ENCODE measurements around the gene PCDH7.

PCDH7 gene

GRCh38 chr4:30753316-30753715 is 33.1 kb downstream of the PCDH7 start:
- Histone ChIP-seq H3K27ac (ENCODE audit: low read depth, low read length, poor library complexity, severe bottlenecking) (no peak overlapping the region), H3K4me1 (ENCODE audit: insufficient read depth, low read length, severe bottlenecking) (no peaks in the 10 kb centered on the region)

GRCh38 chr4:30754021-30754420 is 33.9 kb downstream of the PCDH7 start:
- H3K79me2 ChIP-seq (ENCODE audit: insufficient read depth, low read length), result no peaks in the 10 kb centered on the region
- no peak overlapping the region for H3K9ac ChIP-seq (ENCODE audit: low read length)
- no peaks in the 10 kb centered on the region for H3K9me2 ChIP-seq (ENCODE audit: low read depth, low read length)
- no peaks in the 10 kb centered on the region for H3K4me1 ChIP-seq (ENCODE audit: insufficient read depth, low read length, severe bottlenecking)
- no peaks in the 10 kb centered on the region for H3K36me3 ChIP-seq (ENCODE audit: insufficient read depth, low read length)
- no peak overlapping the region for H3K4me2 ChIP-seq (ENCODE audit: low read length)
- no peaks in the 10 kb centered on the region for H3K27me3 ChIP-seq (ENCODE audit: insufficient read depth, low read length)
- H4K20me1 ChIP-seq (ENCODE audit: insufficient read depth, low read length), result no peaks in the 10 kb centered on the region
- no peaks in the 10 kb centered on the region for H3K9me3 ChIP-seq (ENCODE audit: low read length)
- no peak overlapping the region for H3K4me3 ChIP-seq (ENCODE audit: low read depth, low read length, poor library complexity, severe bottlenecking)
- H3K27ac ChIP-seq (ENCODE audit: low read depth, low read length, poor library complexity, severe bottlenecking), result no peak overlapping the region
- H3F3A ChIP-seq (ENCODE audit: insufficient read depth, low read length), result no peaks in the 10 kb centered on the region
- H2AFZ ChIP-seq (ENCODE audit: low read length), result no peak overlapping the region
- no peak for TF ChIP-seq CTCF (IDR thresholded peaks at IDR 0.05; ENCODE audit: low read length)
- TF ChIP-seq EZH2 (IDR thresholded peaks at IDR 0.05; ENCODE audit: borderline replicate concordance, low read length), result no peak

More at GRCh38 chr4:30753316-30753715, 33.1 kb downstream of the PCDH7 start:
- H3K27me3 ChIP-seq (ENCODE audit: insufficient read depth, low read length), result no peaks in the 10 kb centered on the region
- no peak overlapping the region for H2AFZ ChIP-seq (ENCODE audit: low read length)
- no peaks in the 10 kb centered on the region for H4K20me1 ChIP-seq (ENCODE audit: insufficient read depth, low read length)
- no peaks in the 10 kb centered on the region for H3K79me2 ChIP-seq (ENCODE audit: insufficient read depth, low read length)
- TF ChIP-seq EZH2 (IDR thresholded peaks at IDR 0.05; ENCODE audit: borderline replicate concordance, low read length), result no peak
- no peak for TF ChIP-seq CTCF (IDR thresholded peaks at IDR 0.05; ENCODE audit: low read length)
- no peaks in the 10 kb centered on the region for H3K9me3 ChIP-seq (ENCODE audit: low read length)
- no peak overlapping the region for H3K4me2 ChIP-seq (ENCODE audit: low read length)
- H3K36me3 ChIP-seq (ENCODE audit: insufficient read depth, low read length), result no peaks in the 10 kb centered on the region
- no peaks in the 10 kb centered on the region for H3F3A ChIP-seq (ENCODE audit: insufficient read depth, low read length)
- H3K9ac ChIP-seq (ENCODE audit: low read length), result no peak overlapping the region
- no peak overlapping the region for H3K4me3 ChIP-seq (ENCODE audit: low read depth, low read length, poor library complexity, severe bottlenecking)
- no peaks in the 10 kb centered on the region for H3K9me2 ChIP-seq (ENCODE audit: low read depth, low read length)

GRCh38 chr4:30755346-30755745 is 35.2 kb downstream of the PCDH7 start:
- H3K4me1 ChIP-seq (ENCODE audit: insufficient read depth, low read length, severe bottlenecking), result no peaks in the 10 kb centered on the region
- no peaks in the 10 kb centered on the region for H4K20me1 ChIP-seq (ENCODE audit: insufficient read depth, low read length)
- H3K9me2 ChIP-seq (ENCODE audit: low read depth, low read length), result no peaks in the 10 kb centered on the region
- H3K27ac ChIP-seq (ENCODE audit: low read depth, low read length, poor library complexity, severe bottlenecking), result no peak overlapping the region
- H3K27me3 ChIP-seq (ENCODE audit: insufficient read depth, low read length), result no peaks in the 10 kb centered on the region
- no peak overlapping the region for H3K4me2 ChIP-seq (ENCODE audit: low read length)
- TF ChIP-seq CTCF (IDR thresholded peaks at IDR 0.05; ENCODE audit: low read length), result no peak
- no peak for TF ChIP-seq EZH2 (IDR thresholded peaks at IDR 0.05; ENCODE audit: borderline replicate concordance, low read length)
- no peak overlapping the region for H2AFZ ChIP-seq (ENCODE audit: low read length)
- H3K9ac ChIP-seq (ENCODE audit: low read length), result no peak overlapping the region
- no peaks in the 10 kb centered on the region for H3F3A ChIP-seq (ENCODE audit: insufficient read depth, low read length)
- H3K4me3 ChIP-seq (ENCODE audit: low read depth, low read length, poor library complexity, severe bottlenecking), result no peak overlapping the region
- H3K79me2 ChIP-seq (ENCODE audit: insufficient read depth, low read length), result no peaks in the 10 kb centered on the region
- no peaks in the 10 kb centered on the region for H3K9me3 ChIP-seq (ENCODE audit: low read length)
- no peaks in the 10 kb centered on the region for H3K36me3 ChIP-seq (ENCODE audit: insufficient read depth, low read length)

Data from OCI-LY1 (cell line).